ENCODE data around the gene EPHA1. TPM values are rescaled to one million over a fixed set of nuclear protein-coding genes. Genes with fewer than 3 reads are reported as not detected.

Gene EPHA1
- total RNA-seq, 1 donor from 2014 or later, result 54.4 TPM

DNA sequence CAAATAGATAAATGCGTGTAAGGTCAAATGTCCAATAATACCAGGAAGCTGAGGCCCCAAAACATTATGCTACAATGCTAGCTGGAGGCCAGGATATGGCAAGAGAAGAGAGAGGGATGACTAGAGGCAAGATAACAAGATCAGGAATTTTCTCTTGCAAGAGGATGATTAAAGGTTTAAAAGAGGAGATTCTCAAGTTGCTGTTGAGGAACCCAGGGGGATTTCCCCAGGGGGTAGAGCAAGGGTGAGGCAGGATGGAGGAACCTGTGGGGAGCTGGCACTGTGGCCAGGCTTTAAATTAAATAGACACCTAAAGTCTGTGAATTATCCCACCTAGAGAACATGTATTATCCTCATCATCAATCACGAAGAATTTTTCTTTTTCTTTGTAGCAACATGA, 31.2 kb upstream of the EPHA1 start:
- Mint-ChIP-seq H3K27me3 (peaks cover 3% of the 10 kb centered on the region), H3K36me3 (ENCODE audit: insufficient read depth) (no peaks in the 10 kb centered on the region), H3K9me3 (ENCODE audit: low read depth) (no peaks in the 10 kb centered on the region), H3K27ac (no peak overlapping the region), H3K4me3 (ENCODE audit: low read depth) (no peak overlapping the region), H3K4me1 (ENCODE audit: low read depth) (peaks cover 4% of the 10 kb centered on the region)
- no peak for TF ChIP-seq CTCF (IDR thresholded peaks at IDR 0.05; ENCODE audit: unreplicated experiment)
- no peak for DNase-seq (ENCODE audit: low spot score, unreplicated experiment)

DNA sequence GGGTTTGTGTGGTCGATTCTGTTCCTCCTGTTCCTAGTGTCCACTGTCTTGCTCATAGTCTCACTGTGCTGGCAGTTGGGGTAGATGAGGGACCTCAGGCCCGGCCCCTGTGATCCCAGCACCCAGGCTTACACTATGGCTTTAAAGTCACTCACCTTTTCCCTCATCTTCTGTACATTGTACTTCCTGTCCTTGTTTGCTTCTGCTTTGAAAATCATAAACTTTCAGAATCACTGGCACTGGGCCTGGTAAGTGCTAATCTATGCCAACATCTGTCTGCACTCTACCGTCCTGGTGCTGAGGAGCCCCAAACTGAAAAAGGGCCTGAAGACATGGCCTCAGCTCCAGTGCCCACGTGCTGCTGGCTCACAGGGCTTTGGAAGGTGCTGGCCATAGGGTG, 28.9 kb upstream of the EPHA1 start:
- H3K27me3 Mint-ChIP-seq, result peaks cover 3% of the 10 kb centered on the region
- H3K4me3 Mint-ChIP-seq (ENCODE audit: low read depth), result no peak overlapping the region
- peaks cover 4% of the 10 kb centered on the region for H3K4me1 Mint-ChIP-seq (ENCODE audit: low read depth)
- no peak for TF ChIP-seq CTCF (IDR thresholded peaks at IDR 0.05; ENCODE audit: unreplicated experiment)
- no peaks in the 10 kb centered on the region for H3K36me3 Mint-ChIP-seq (ENCODE audit: insufficient read depth)
- H3K27ac Mint-ChIP-seq, result no peak overlapping the region
- no peaks in the 10 kb centered on the region for H3K9me3 Mint-ChIP-seq (ENCODE audit: low read depth)
- no peak for DNase-seq (ENCODE audit: low spot score, unreplicated experiment)

GRCh38 chr7:143436325-143436946, 27.8 kb upstream of the EPHA1 start:
- Mint-ChIP-seq H3K4me3 (ENCODE audit: low read depth) (no peak overlapping the region), H3K4me1 (ENCODE audit: low read depth) (peaks cover 4% of the 10 kb centered on the region), H3K27me3 (peaks cover 3% of the 10 kb centered on the region), H3K9me3 (ENCODE audit: low read depth) (no peaks in the 10 kb centered on the region), H3K36me3 (ENCODE audit: insufficient read depth) (no peaks in the 10 kb centered on the region), H3K27ac (no peak overlapping the region)
- DNase-seq (ENCODE audit: low spot score, unreplicated experiment), result no peak
- TF ChIP-seq CTCF (IDR thresholded peaks at IDR 0.05; ENCODE audit: unreplicated experiment), result no peak

- TF ChIP-seq CTCF (IDR thresholded peaks at IDR 0.05; ENCODE audit: unreplicated experiment), result no peak
- peaks cover 3% of the 10 kb centered on the region for H3K27me3 Mint-ChIP-seq
- no peak overlapping the region for H3K27ac Mint-ChIP-seq
- no peaks in the 10 kb centered on the region for H3K36me3 Mint-ChIP-seq (ENCODE audit: insufficient read depth)
- H3K4me1 Mint-ChIP-seq (ENCODE audit: low read depth), result peaks cover 6% of the 10 kb centered on the region
- H3K4me3 Mint-ChIP-seq (ENCODE audit: low read depth), result no peak overlapping the region
- DNase-seq (ENCODE audit: low spot score, unreplicated experiment), result no peak
- no peaks in the 10 kb centered on the region for H3K9me3 Mint-ChIP-seq (ENCODE audit: low read depth)
These were observed 26.6 kb upstream of the EPHA1 start for GRCh38 chr7:143435266-143435665.

DNA sequence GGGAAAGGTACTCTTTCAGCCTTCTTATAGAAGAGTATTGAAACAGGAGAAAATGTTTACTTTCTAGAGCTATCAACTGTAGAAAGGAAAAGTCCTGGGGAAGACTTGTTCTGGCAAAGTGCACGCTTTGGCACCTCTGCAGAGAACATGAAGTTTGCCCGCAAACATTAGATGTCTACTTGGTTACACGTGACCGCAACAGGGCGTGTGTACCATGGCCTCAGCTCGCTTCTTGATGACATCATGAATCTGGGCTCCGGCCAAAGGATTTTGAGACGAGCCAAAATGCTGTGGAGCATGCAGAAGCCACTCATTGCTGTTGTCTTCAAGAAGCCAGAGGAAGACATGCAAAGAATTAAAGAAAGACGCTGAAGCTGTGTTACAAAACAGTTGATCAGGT, 26.0 kb upstream of the EPHA1 start:
- Mint-ChIP-seq H3K4me3 (ENCODE audit: low read depth) (no peak overlapping the region), H3K9me3 (ENCODE audit: low read depth) (no peaks in the 10 kb centered on the region), H3K4me1 (ENCODE audit: low read depth) (peaks cover 6% of the 10 kb centered on the region), H3K27me3 (peaks cover under 1% of the 10 kb centered on the region), H3K27ac (no peak overlapping the region), H3K36me3 (ENCODE audit: insufficient read depth) (no peaks in the 10 kb centered on the region)
- no peak for TF ChIP-seq CTCF (IDR thresholded peaks at IDR 0.05; ENCODE audit: unreplicated experiment)
- no peak for DNase-seq (ENCODE audit: low spot score, unreplicated experiment)
